Measurements from ENCODE around the gene TBC1D5.

DNA sequence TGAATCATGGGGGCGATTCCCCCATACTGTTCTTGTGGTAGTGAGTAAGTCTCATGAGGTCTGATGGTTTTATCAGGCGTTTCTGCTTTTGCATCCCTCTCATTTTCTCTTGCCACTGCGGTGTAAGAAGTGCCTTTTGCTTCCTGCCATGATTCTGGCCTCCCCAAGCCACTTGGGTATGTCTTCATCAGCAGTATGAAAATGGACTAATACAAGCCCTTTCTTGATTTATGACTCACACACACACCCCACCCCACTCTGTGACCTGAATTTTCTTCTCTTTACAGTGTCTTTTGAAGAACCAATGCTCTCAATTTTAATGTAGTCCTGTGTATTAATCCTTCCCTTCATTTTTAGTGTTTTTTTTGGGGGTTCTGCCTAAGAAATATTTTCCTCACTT lies 612.9 kb downstream of the TBC1D5 start:
- TF ChIP-seq, protein P1, sequence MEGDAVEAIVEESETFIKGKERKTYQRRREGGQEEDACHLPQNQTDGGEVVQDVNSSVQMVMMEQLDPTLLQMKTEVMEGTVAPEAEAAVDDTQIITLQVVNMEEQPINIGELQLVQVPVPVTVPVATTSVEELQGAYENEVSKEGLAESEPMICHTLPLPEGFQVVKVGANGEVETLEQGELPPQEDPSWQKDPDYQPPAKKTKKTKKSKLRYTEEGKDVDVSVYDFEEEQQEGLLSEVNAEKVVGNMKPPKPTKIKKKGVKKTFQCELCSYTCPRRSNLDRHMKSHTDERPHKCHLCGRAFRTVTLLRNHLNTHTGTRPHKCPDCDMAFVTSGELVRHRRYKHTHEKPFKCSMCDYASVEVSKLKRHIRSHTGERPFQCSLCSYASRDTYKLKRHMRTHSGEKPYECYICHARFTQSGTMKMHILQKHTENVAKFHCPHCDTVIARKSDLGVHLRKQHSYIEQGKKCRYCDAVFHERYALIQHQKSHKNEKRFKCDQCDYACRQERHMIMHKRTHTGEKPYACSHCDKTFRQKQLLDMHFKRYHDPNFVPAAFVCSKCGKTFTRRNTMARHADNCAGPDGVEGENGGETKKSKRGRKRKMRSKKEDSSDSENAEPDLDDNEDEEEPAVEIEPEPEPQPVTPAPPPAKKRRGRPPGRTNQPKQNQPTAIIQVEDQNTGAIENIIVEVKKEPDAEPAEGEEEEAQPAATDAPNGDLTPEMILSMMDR (conservative IDR thresholded peaks at IDR 0.05; ENCODE audit: low read length) = no peak
- no peak for TF ChIP-seq EZH2phosphoT487 (IDR thresholded peaks at IDR 0.05; ENCODE audit: borderline replicate concordance)

Measured in Loucy (cell line).